Endothelial cell of umbilical vein (primary cell): ENCODE data around the gene TGFBR2. TPM values are rescaled to one million over a fixed set of nuclear protein-coding genes. Genes with fewer than 3 reads are reported as not detected.

ENCODE experiments used
- BruUV-seq: library from RNA; stranded (reverse); fragments of 400-500 nt; replicated peaks from 2 replicates; lab custom pipeline; 2021; lab: Mats Ljungman, UMichigan
- CTCF ChIA-PET: fragments of 300-600, 350-600 bp; sonication (Branson Sonifier 250); formaldehyde crosslinking; loops from one replicate; lab custom pipeline; 2021; ENCODE audit warnings: antibody characterized with exemption, inconsistent platforms; lab: Charles Lee
- POLR2A ChIA-PET: fragments of 300-600, 350-600 bp; sonication (Branson Sonifier 250); formaldehyde crosslinking; loops from one replicate; lab custom pipeline; 2021; ENCODE audit warnings: antibody characterized with exemption, inconsistent platforms; lab: Charles Lee
- DNase-seq: peaks from one replicate; pipeline ENCODE4 v3.0.0-alpha.2; 2011; ENCODE audit warnings: low read depth, low spot score
- FAIRE-seq: peaks from 2 replicates; lab custom pipeline; 2011; peaks lifted over from hg19 to GRCh38; lab: Jason Lieb, UNC
- H2AFZ ChIP-seq: 2 replicates; pipeline ENCODE4 v1.6.0; 2012; ENCODE audit warnings: low read depth, low read length, control low read depth, inconsistent platforms
- H3K27ac ChIP-seq: 2 replicates; pipeline ENCODE4 v1.5.1; 2011; ENCODE audit warnings: low read depth, mild to moderate bottlenecking, control low read depth, low read length, moderate library complexity; ENCODE audit not compliant: insufficient read depth
- H3K27me3 ChIP-seq, 2 experiments: 2 replicates each; pipeline versions ENCODE4 v1.6.0 to v1.6.1; 2011; ENCODE audit warnings: low read length in 2 of 2, mixed read lengths in 1 of 2; ENCODE audit not compliant: control insufficient read depth in 2 of 2, insufficient read depth in 2 of 2
- H3K36me3 ChIP-seq, 2 experiments: 2 replicates in 1 of 2; 3 replicates in 1 of 2; pipeline ENCODE4 v1.5.1; 2011; ENCODE audit warnings: low read length in 2 of 2, mild to moderate bottlenecking in 1 of 2, moderate library complexity in 1 of 2; ENCODE audit not compliant: control insufficient read depth in 2 of 2, insufficient read depth in 2 of 2; ENCODE audit errors: extremely low read depth in 1 of 2
- H3K4me1 ChIP-seq: 3 replicates; pipeline ENCODE4 v1.5.1; 2011; ENCODE audit warnings: mild to moderate bottlenecking, low read length; ENCODE audit not compliant: control insufficient read depth, insufficient read depth; ENCODE audit errors: extremely low read depth
- H3K4me2 ChIP-seq: 2 replicates; pipeline ENCODE4 v1.6.1; 2011; ENCODE audit warnings: low read length, control low read depth, mixed read lengths; ENCODE audit not compliant: insufficient read depth
- H3K4me3 ChIP-seq, 3 experiments: fragments of 200-600 bp in 1 of 3; sonication (generic), shearing (Covaris generic) in 1 of 3; replicated peaks in 1 of 3; 2 replicates each; pipeline ENCODE4 v1.5.1; 2011 to 2016; ENCODE audit warnings: control low read depth in 3 of 3, low read length in 3 of 3, mild to moderate bottlenecking in 2 of 3, inconsistent platforms in 1 of 3, low read depth in 1 of 3, moderate library complexity in 1 of 3; ENCODE audit not compliant: insufficient read depth in 1 of 3
- H3K79me2 ChIP-seq: 2 replicates; pipeline ENCODE4 v1.6.0; 2012; ENCODE audit warnings: low read length, inconsistent platforms; ENCODE audit not compliant: control insufficient read depth, insufficient read depth
- H3K9ac ChIP-seq: replicated peaks from 2 replicates; pipeline ENCODE3; 2011; ENCODE audit warnings: low read length, control low read depth; ENCODE audit not compliant: insufficient read depth; ENCODE audit errors: extremely low read depth
- H3K9me1 ChIP-seq: replicated peaks from 3 replicates; pipeline ENCODE4 v1.6.0; 2011; ENCODE audit warnings: mild to moderate bottlenecking, low read length; ENCODE audit not compliant: control insufficient read depth, insufficient read depth; ENCODE audit errors: extremely low read depth
- H3K9me3 ChIP-seq: replicated peaks from 2 replicates; pipeline ENCODE4 v1.5.1; 2012; ENCODE audit warnings: low read length, inconsistent platforms; ENCODE audit not compliant: control insufficient read depth, insufficient read depth
- H4K20me1 ChIP-seq: replicated peaks from 2 replicates; pipeline ENCODE3; 2011; ENCODE audit warnings: mild to moderate bottlenecking, low read length; ENCODE audit not compliant: control insufficient read depth, insufficient read depth; ENCODE audit errors: extremely low read depth
- EZH2 ChIP-seq: IDR thresholded peaks from 2 replicates; pipeline ENCODE4 v1.6.1; 2012; ENCODE audit warnings: borderline replicate concordance, low read depth, mild to moderate bottlenecking, moderate library complexity, low read length, inconsistent platforms; ENCODE audit not compliant: severe bottlenecking
- GATA2 ChIP-seq: IDR thresholded peaks from 2 replicates; pipeline ENCODE4 v1.7.0; 2011; ENCODE audit warnings: low read depth, mild to moderate bottlenecking, moderate library complexity, mixed read lengths, low read length; ENCODE audit not compliant: insufficient read length, insufficient read depth
- JUN ChIP-seq: IDR thresholded peaks from 2 replicates; pipeline ENCODE4 v1.6.1; 2011; ENCODE audit warnings: borderline replicate concordance, low read depth; ENCODE audit not compliant: insufficient read length, insufficient read depth
- MAX ChIP-seq: IDR thresholded peaks from 2 replicates; pipeline ENCODE4 v1.6.1; 2011; ENCODE audit not compliant: insufficient read depth, insufficient read length
- MYC ChIP-seq: IDR thresholded peaks from one replicate; pipeline ENCODE4 v1.6.1; 2011; ENCODE audit warnings: mild to moderate bottlenecking, low read depth, low read length
- POLR2AphosphoS5 ChIP-seq: IDR thresholded peaks from 2 replicates; pipeline ENCODE4 v1.6.1; 2012; ENCODE audit warnings: low read depth, mild to moderate bottlenecking, control low read depth, low read length, moderate library complexity; ENCODE audit not compliant: insufficient read depth
- dilution Hi-C: fragments of 300-500 bp; cut with MboI; formaldehyde crosslinking; loops from one replicate; pipeline ENCODE4 v1.15.0; 2019; ENCODE audit warnings: low sequenced_read_pairs; ENCODE audit not compliant: extremely low pct_ligation_motif_present
- intact Hi-C: fragments of 100-400 bp; cut with micrococcal nuclease; formaldehyde crosslinking; loops from one replicate; pipeline ENCODE4 v1.10.0; 2022
- polyA plus RNA-seq, 4 experiments: library from polyadenylated mRNA; depleted of rRNA in 3 of 4; stranded (reverse) in 3 of 4; unstranded in 1 of 4; fragments of >200 nt; gene quantifications; 2 replicates each; pipeline versions ENCODE4 v1.2.1 to v1.2.3, GENCODE V29; 2011 to 2012; ENCODE audit warnings: missing spikeins in 1 of 4
- total RNA-seq: library from RNA; stranded (reverse); gene quantifications from 2 replicates; pipeline ENCODE4 v1.2.3, GENCODE V29; 2021
- TF ChIP-seq, protein P1 (sequence below), 2 donors: IDR thresholded peaks; 1 replicate in 1 of 2; 2 replicates in 1 of 2; pipeline ENCODE4 v1.5.1; 2011; ENCODE audit warnings: low read length in 2 of 2, mild to moderate bottlenecking in 2 of 2, moderate library complexity in 2 of 2, control low read depth in 1 of 2, inconsistent platforms in 1 of 2, low read depth in 1 of 2; ENCODE audit not compliant: insufficient read depth in 1 of 2; ENCODE audit errors: extremely low read depth in 1 of 2

TGFBR2 gene
- total and polyA plus RNA-seq, 2 donors (not counting 3 experiments of a cell fraction or from before 2014, with no cell fraction given) = 227 to 250 TPM

GRCh38 chr3:30585654-30586053 lies 20.7 kb upstream of the TGFBR2 start:
- no peaks in the 10 kb centered on the region for H3K36me3 ChIP-seq
- dilution Hi-C loops (no loop called here), intact Hi-C loops (no loop called here)
- no peaks in the 10 kb centered on the region for H3K4me1 ChIP-seq
- H3K4me3 ChIP-seq = no peak overlapping the region
- no peak for TF ChIP-seq MYC
- no peak for TF ChIP-seq MAX
- TF ChIP-seq POLR2AphosphoS5 = no peak
- TF ChIP-seq, protein P1, sequence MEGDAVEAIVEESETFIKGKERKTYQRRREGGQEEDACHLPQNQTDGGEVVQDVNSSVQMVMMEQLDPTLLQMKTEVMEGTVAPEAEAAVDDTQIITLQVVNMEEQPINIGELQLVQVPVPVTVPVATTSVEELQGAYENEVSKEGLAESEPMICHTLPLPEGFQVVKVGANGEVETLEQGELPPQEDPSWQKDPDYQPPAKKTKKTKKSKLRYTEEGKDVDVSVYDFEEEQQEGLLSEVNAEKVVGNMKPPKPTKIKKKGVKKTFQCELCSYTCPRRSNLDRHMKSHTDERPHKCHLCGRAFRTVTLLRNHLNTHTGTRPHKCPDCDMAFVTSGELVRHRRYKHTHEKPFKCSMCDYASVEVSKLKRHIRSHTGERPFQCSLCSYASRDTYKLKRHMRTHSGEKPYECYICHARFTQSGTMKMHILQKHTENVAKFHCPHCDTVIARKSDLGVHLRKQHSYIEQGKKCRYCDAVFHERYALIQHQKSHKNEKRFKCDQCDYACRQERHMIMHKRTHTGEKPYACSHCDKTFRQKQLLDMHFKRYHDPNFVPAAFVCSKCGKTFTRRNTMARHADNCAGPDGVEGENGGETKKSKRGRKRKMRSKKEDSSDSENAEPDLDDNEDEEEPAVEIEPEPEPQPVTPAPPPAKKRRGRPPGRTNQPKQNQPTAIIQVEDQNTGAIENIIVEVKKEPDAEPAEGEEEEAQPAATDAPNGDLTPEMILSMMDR (IDR thresholded peaks at IDR 0.05; ENCODE audit: extremely low read depth in 1 of 2, insufficient read depth in 1 of 2, low read depth in 1 of 2, low read length in 2 of 2) = no peak
- TF ChIP-seq GATA2 = no peak
- no peak for TF ChIP-seq EZH2
- no peak for TF ChIP-seq JUN
- CTCF ChIA-PET = no interaction called here
- H3K9me1 ChIP-seq = no peaks in the 10 kb centered on the region
- BruUV-seq = no TSS peak
- H3K79me2 ChIP-seq = no peaks in the 10 kb centered on the region
- no peak for DNase-seq
- no peak overlapping the region for H3K9ac ChIP-seq
- POLR2A ChIA-PET = no interaction called here
- H2AFZ ChIP-seq = no peak overlapping the region
- H3K4me2 ChIP-seq = no peak overlapping the region
- no peaks in the 10 kb centered on the region for H4K20me1 ChIP-seq
- H3K27me3 ChIP-seq = no peaks in the 10 kb centered on the region
- H3K27ac ChIP-seq = no peak overlapping the region
- no peak for FAIRE-seq
- H3K9me3 ChIP-seq = no peaks in the 10 kb centered on the region
